Ramos (cell line): ENCODE measurements around the gene QRSL1.
"Not testable (repeated sequence)": the region's sequence is repeated elsewhere in the genome, so short reads cannot be mapped to it uniquely, and the experiment has no call there.

Experiments
- in situ Hi-C: fragments of 300-500 bp; cut with MboI; formaldehyde crosslinking; loops from one replicate; pipeline ENCODE4 v1.14.3; 2022; ENCODE audit warnings: low sequenced_read_pairs; ENCODE audit not compliant: unreplicated experiment

QRSL1 gene

GRCh38 chr6:106622412-106622811 lies 7.0 kb upstream of the QRSL1 start:
- in situ Hi-C loops, result no loop called here

- in situ Hi-C loops, result no loop called here
Observed at GRCh38 chr6:106623039-106623438, 6.3 kb upstream of the QRSL1 start.

GRCh38 chr6:106626485-106626884 lies 2.9 kb upstream of the QRSL1 start:
- in situ Hi-C loops, result no loop called here

- in situ Hi-C loops, result not testable (repeated sequence)
Observed at GRCh38 chr6:106627760-106628159, 1.6 kb upstream of the QRSL1 start.

- in situ Hi-C loops, result no loop called here
Observed at GRCh38 chr6:106628658-106629102, 698 bp upstream of the QRSL1 start.

GRCh38 chr6:106629859-106630163 lies 433 bp downstream of the QRSL1 start:
- in situ Hi-C loops, result no loop called here

GRCh38 chr6:106630366-106630765 lies 988 bp downstream of the QRSL1 start:
- in situ Hi-C loops, result no loop called here

GRCh38 chr6:106631346-106631745 lies 2.0 kb downstream of the QRSL1 start:
- in situ Hi-C loops, result no loop called here

GRCh38 chr6:106634565-106634964 lies 5.2 kb downstream of the QRSL1 start:
- in situ Hi-C loops, result no loop called here

GRCh38 chr6:106637051-106637716 lies 7.8 kb downstream of the QRSL1 start:
- in situ Hi-C loops, result no loop called here

- in situ Hi-C loops, result no loop called here
Observed at GRCh38 chr6:106637717-106638341, 8.5 kb downstream of the QRSL1 start.

GRCh38 chr6:106639812-106640211 lies 10.4 kb downstream of the QRSL1 start:
- in situ Hi-C loops, result no loop called here

- in situ Hi-C loops, result no loop called here
Observed at GRCh38 chr6:106642476-106642875, 13.1 kb downstream of the QRSL1 start.

- in situ Hi-C loops, result no loop called here
Observed at GRCh38 chr6:106643061-106643460, 13.7 kb downstream of the QRSL1 start.

GRCh38 chr6:106648651-106649308 lies 19.4 kb downstream of the QRSL1 start:
- in situ Hi-C loops, result no loop called here

- in situ Hi-C loops, result no loop called here
Observed at GRCh38 chr6:106658469-106658868, 29.1 kb downstream of the QRSL1 start.

GRCh38 chr6:106659859-106660258 lies 30.5 kb downstream of the QRSL1 start:
- in situ Hi-C loops, result no loop called here

GRCh38 chr6:106662458-106662857 lies 33.1 kb downstream of the QRSL1 start:
- in situ Hi-C loops, result no loop called here

GRCh38 chr6:106666282-106667021 lies 37.1 kb downstream of the QRSL1 start:
- in situ Hi-C loops, result no loop called here

GRCh38 chr6:106667022-106667402 lies 37.6 kb downstream of the QRSL1 start:
- in situ Hi-C loops, result no loop called here

- in situ Hi-C loops, result no loop called here
Observed at GRCh38 chr6:106670236-106670635, 40.9 kb downstream of the QRSL1 start.
